AG04449 (cell line): Measurements from ENCODE around the gene SEMA3F.

Source experiments
- CTCF ChIA-PET: fragments of 350-600 bp; formaldehyde crosslinking; extraction: SDS; loops from one replicate; lab custom pipeline; 2021; ENCODE audit warnings: antibody characterized with exemption; lab: Yijun Ruan, JAX
- POLR2A ChIA-PET: fragments of 400-600, 350-600 bp; formaldehyde crosslinking; extraction: SDS; loops from one replicate; lab custom pipeline; 2020; ENCODE audit warnings: antibody characterized with exemption, inconsistent platforms; lab: Yijun Ruan, JAX
- DNase-seq: peaks from one replicate; pipeline ENCODE4 v3.0.0-alpha.2; 2010; ENCODE audit warnings: low read depth, low spot score
- H3K4me3 ChIP-seq: 2 replicates; pipeline ENCODE4 v1.5.1; 2011; ENCODE audit warnings: low read depth, mild to moderate bottlenecking, control low read depth, low read length
- TF ChIP-seq, protein P1 (sequence below): IDR thresholded peaks from one replicate; pipeline ENCODE4 v1.5.1; 2011; ENCODE audit warnings: mild to moderate bottlenecking, moderate library complexity, low read length, control low read depth, inconsistent platforms; ENCODE audit not compliant: insufficient read depth; ENCODE audit errors: missing control alignments

SEMA3F gene

DNA sequence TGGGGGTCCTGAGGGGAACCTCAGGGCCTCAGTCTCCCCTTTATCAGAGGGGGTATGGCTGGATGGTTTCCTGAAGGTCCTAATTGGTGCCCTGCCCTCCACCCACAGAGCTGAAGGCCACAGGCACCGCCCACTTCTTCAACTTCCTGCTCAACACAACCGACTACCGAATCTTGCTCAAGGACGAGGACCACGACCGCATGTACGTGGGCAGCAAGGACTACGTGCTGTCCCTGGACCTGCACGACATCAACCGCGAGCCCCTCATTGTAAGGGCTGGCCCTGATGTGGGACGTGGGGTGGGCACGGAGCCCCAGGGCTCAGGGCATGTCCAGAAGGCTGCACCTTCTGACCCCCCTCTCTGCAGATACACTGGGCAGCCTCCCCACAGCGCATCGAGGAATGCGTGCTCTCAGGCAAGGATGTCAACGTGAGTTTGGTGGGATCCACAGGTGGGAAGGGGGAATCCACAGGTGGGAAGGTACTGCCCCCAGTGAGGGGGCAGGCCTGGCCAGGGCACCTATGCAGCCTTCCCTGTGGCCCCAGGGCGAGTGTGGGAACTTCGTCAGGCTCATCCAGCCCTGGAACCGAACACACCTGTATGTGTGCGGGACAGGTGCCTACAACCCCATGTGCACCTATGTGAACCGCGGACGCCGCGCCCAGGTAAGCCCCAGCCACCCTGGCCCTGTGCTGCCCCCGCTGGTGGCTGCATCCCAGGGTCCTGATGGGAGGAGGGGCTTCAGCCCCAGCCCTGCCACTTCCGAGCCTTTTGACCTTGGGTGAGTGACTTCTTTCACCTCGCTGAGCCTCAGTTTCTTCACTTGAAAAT is 18.8 kb downstream of the SEMA3F start:
- TF ChIP-seq, protein P1, sequence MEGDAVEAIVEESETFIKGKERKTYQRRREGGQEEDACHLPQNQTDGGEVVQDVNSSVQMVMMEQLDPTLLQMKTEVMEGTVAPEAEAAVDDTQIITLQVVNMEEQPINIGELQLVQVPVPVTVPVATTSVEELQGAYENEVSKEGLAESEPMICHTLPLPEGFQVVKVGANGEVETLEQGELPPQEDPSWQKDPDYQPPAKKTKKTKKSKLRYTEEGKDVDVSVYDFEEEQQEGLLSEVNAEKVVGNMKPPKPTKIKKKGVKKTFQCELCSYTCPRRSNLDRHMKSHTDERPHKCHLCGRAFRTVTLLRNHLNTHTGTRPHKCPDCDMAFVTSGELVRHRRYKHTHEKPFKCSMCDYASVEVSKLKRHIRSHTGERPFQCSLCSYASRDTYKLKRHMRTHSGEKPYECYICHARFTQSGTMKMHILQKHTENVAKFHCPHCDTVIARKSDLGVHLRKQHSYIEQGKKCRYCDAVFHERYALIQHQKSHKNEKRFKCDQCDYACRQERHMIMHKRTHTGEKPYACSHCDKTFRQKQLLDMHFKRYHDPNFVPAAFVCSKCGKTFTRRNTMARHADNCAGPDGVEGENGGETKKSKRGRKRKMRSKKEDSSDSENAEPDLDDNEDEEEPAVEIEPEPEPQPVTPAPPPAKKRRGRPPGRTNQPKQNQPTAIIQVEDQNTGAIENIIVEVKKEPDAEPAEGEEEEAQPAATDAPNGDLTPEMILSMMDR: no peak
- ChIA-PET CTCF (interaction anchor here (1.3 to 25.9 kb wide), 3 partner anchors 15 to 52 kb away, joined by 4 to 283 read pairs (median 12); partner anchors contain the start of gene GNAT1), POLR2A (no interaction called here)
- no peak for DNase-seq
- no peak overlapping the region for H3K4me3 ChIP-seq

DNA sequence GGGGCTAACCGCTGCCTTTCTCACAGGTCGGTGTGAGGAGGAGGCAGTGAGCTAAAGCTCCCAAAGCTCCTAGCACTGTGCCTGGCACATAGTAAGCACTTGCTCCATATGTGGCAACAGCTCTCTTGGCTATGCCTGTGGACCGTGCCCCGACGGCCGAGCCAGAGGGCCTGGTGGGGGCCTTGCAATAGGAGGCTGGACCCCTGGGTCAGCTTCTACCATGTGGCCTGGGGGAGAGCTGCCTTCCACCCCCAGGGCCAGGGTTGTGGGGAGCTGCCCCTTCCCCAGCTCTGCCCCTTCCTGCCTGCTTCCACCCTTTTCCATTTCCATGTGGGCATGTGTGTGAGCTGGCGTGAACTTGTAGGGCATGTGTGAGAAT is 19.4 kb downstream of the SEMA3F start:
- DNase-seq: no peak
- POLR2A ChIA-PET: no interaction called here
- no peak overlapping the region for H3K4me3 ChIP-seq
- TF ChIP-seq, protein P1: no peak
- CTCF ChIA-PET: interaction anchor here (25.9 kb wide), 1 partner anchor 15 kb away, joined by 283 read pairs; the partner anchor contains the start of gene GNAT1

GRCh38 chr3:50174947-50175524 is 19.9 kb downstream of the SEMA3F start:
- TF ChIP-seq, protein P1: no peak
- ChIA-PET POLR2A (no interaction called here), CTCF (interaction anchor here (21.6 to 25.9 kb wide), 2 partner anchors 14 to 49 kb away, joined by 283 to 817 read pairs; partner anchors contain the start of gene GNAT1)
- no peak overlapping the region for H3K4me3 ChIP-seq
- DNase-seq: no peak

GRCh38 chr3:50177346-50177745 is 22.2 kb downstream of the SEMA3F start:
- ChIA-PET CTCF (interaction anchor here (0.9 to 25.9 kb wide), 3 partner anchors 12 to 52 kb away, joined by 3 to 817 read pairs (median 283); partner anchors contain the start of gene GNAT1), POLR2A (no interaction called here)
- no peak for DNase-seq
- no peak overlapping the region for H3K4me3 ChIP-seq
- TF ChIP-seq, protein P1: no peak

GRCh38 chr3:50179710-50180109 is 24.6 kb downstream of the SEMA3F start:
- POLR2A ChIA-PET: no interaction called here

More at GRCh38 chr3:50179710-50180109, 24.6 kb downstream of the SEMA3F start:
- H3K4me3 ChIP-seq: no peak overlapping the region
- CTCF ChIA-PET: interaction anchor here (0.9 to 25.9 kb wide), 3 partner anchors 9 to 54 kb away, joined by 3 to 817 read pairs (median 283); partner anchors contain the start of gene GNAT1
- no peak for DNase-seq
- TF ChIP-seq, protein P1: no peak
